Loucy (cell line): Measurements from ENCODE around the gene CD164.

Experiments
- CTCF ChIP-seq: fragments of 200-600 bp; sonication (generic); conservative IDR thresholded peaks from 2 replicates; pipeline ENCODE4 v1.5.1; 2014; ENCODE audit warnings: mild to moderate bottlenecking, antibody characterized with exemption, low read length
- EZH2phosphoT487 ChIP-seq: fragments of 200-600 bp; IDR thresholded peaks from 2 replicates; pipeline ENCODE4 v1.6.1; 2018; ENCODE audit warnings: antibody characterized with exemption, mild to moderate bottlenecking, moderate library complexity, borderline replicate concordance

- TF ChIP-seq CTCF: no peak
- TF ChIP-seq EZH2phosphoT487: no peak
Measured at GRCh38 chr6:109388265-109388664, 6.0 kb upstream of the CD164 start.
